GM12878 (cell line): ENCODE data around the gene IL1B. TPM values are rescaled to one million over a fixed set of nuclear protein-coding genes. Genes with fewer than 3 reads are reported as not detected.

Experiments used
- ATAC-seq: fragments of 200-7000 bp; cut with Tn5 transposase; 3 replicates; pipeline ENCODE4 v1.9.1; 2020; ENCODE audit warnings: mild to moderate bottlenecking, moderate library complexity
- BruUV-seq: library from RNA; stranded (reverse); fragments of 400-500 nt; replicated peaks from 2 replicates; lab custom pipeline; 2021; lab: Mats Ljungman, UMichigan
- CTCF ChIA-PET: fragments of 300-600 bp; sonication (Branson Sonifier 250); formaldehyde crosslinking; extraction: SDS; loops from one replicate; lab custom pipeline; 2021; ENCODE audit warnings: inconsistent platforms; lab: Yijun Ruan, JAX
- POLR2A ChIA-PET: fragments of 350-600 bp; formaldehyde crosslinking; extraction: SDS; loops from one replicate; lab custom pipeline; 2021; ENCODE audit warnings: inconsistent platforms; lab: Charles Lee
- RAD21 ChIA-PET: fragments of 300-600 bp; sonication (Branson Sonifier 250); formaldehyde crosslinking; loops from one replicate; lab custom pipeline; 2023; ENCODE audit warnings: antibody characterized with exemption; ENCODE audit not compliant: unreplicated experiment; lab: Charles Lee
- SMC1A ChIA-PET: fragments of 300-600 bp; sonication (Branson Sonifier 250); formaldehyde crosslinking; loops from one replicate; lab custom pipeline; 2023; ENCODE audit not compliant: unreplicated experiment, uncharacterized antibody; lab: Charles Lee
- DNase-seq: peaks from one replicate; pipeline ENCODE4 v3.0.0-alpha.2; 2011; ENCODE audit warnings: low read depth, low spot score
- FAIRE-seq: peaks from 3 replicates; lab custom pipeline; 2011; peaks lifted over from hg19 to GRCh38; lab: Jason Lieb, UNC
- H2AFZ ChIP-seq: 2 replicates; pipeline ENCODE4 v1.6.0; 2011; ENCODE audit warnings: low read depth, low read length, control low read depth; ENCODE audit not compliant: control insufficient read depth
- H3K27ac ChIP-seq: 2 replicates; pipeline ENCODE4 v1.5.1; 2011; ENCODE audit warnings: control low read depth; ENCODE audit not compliant: control insufficient read depth, insufficient read depth
- H3K27me3 ChIP-seq, 2 experiments: replicated peaks in 1 of 2; 2 replicates each; pipeline versions ENCODE4 v1.6.0 to v1.6.1; 2011; ENCODE audit warnings: low read length in 1 of 2; ENCODE audit not compliant: control insufficient read depth in 2 of 2, insufficient read depth in 2 of 2
- H3K36me3 ChIP-seq, 2 experiments: 2 replicates each; pipeline ENCODE4 v1.5.1; 2011; ENCODE audit warnings: low read length in 1 of 2; ENCODE audit not compliant: control insufficient read depth in 2 of 2, insufficient read depth in 2 of 2
- H3K4me1 ChIP-seq: 2 replicates; pipeline ENCODE4 v1.6.1; 2011; ENCODE audit warnings: mild to moderate bottlenecking, low read length, moderate library complexity, mixed read lengths; ENCODE audit not compliant: control insufficient read depth, insufficient read depth
- H3K4me2 ChIP-seq: 2 replicates; pipeline ENCODE4 v1.6.0; 2011; ENCODE audit warnings: control low read depth; ENCODE audit not compliant: control insufficient read depth, insufficient read depth
- H3K4me3 ChIP-seq: fragments of 200-600 bp; sonication (generic); 2 replicates; pipeline ENCODE4 v1.5.1; 2016
- H3K79me2 ChIP-seq: 2 replicates; pipeline ENCODE4 v1.6.0; 2011; ENCODE audit warnings: low read length; ENCODE audit not compliant: control insufficient read depth, insufficient read depth
- H3K9ac ChIP-seq: 2 replicates; pipeline ENCODE4 v1.8.0; 2011; ENCODE audit warnings: low read length, control low read depth, mixed read lengths; ENCODE audit not compliant: control insufficient read depth, insufficient read depth
- H3K9me3 ChIP-seq: replicated peaks from 3 replicates; pipeline ENCODE4 v1.5.1; 2011; ENCODE audit warnings: mild to moderate bottlenecking, low read length; ENCODE audit not compliant: control insufficient read depth, insufficient read depth
- H4K20me1 ChIP-seq: 2 replicates; pipeline ENCODE4 v1.6.0; 2011; ENCODE audit not compliant: control insufficient read depth, insufficient read depth
- NFYB ChIP-seq: IDR thresholded peaks from 2 replicates; pipeline ENCODE4 v1.6.1; 2011; ENCODE audit warnings: low read depth, mild to moderate bottlenecking, low read length, improper control_type of control experiment, moderate library complexity; ENCODE audit not compliant: insufficient read depth
- RBBP5 ChIP-seq: fragments of 200-600 bp; sonication (generic); conservative IDR thresholded peaks from 2 replicates; pipeline ENCODE4 v1.6.1; 2016
- RELA ChIP-seq: fragments of 450-650 bp; IDR thresholded peaks from 2 replicates; pipeline ENCODE4 v1.8.0; 2014; ENCODE audit warnings: borderline replicate concordance; ENCODE audit not compliant: partially characterized antibody
- SIX5 ChIP-seq: IDR thresholded peaks from 2 replicates; pipeline ENCODE4 v1.6.1; 2011; ENCODE audit warnings: mild to moderate bottlenecking, low read depth, low read length, moderate library complexity; ENCODE audit not compliant: severe bottlenecking
- SUPT20H ChIP-seq: IDR thresholded peaks from 2 replicates; pipeline ENCODE4 v1.6.1; 2011; ENCODE audit warnings: low read depth, mild to moderate bottlenecking, low read length, moderate library complexity, borderline replicate concordance; ENCODE audit not compliant: control insufficient read depth
- TCF3 ChIP-seq: IDR thresholded peaks from 2 replicates; pipeline ENCODE4 v1.6.1; 2012; ENCODE audit warnings: low read depth, mild to moderate bottlenecking, low read length, borderline replicate concordance; ENCODE audit not compliant: insufficient read depth
- YY1 ChIP-seq: IDR thresholded peaks from 2 replicates; pipeline ENCODE4 v1.6.1; 2011; ENCODE audit warnings: low read depth, mild to moderate bottlenecking, low read length
- WGBS: methylation state at CpG from one replicate; pipeline ENCODE4 v1.1.6; 2016; ENCODE audit warnings: low lambda C conversion rate; ENCODE audit not compliant: insufficient replicate concordance, insufficient coverage; ENCODE audit errors: missing lambda C conversion rate; 5-methylcytosine and 5-hydroxymethylcytosine counted together
- in situ Hi-C: fragments of 300-500 bp; cut with MboI; formaldehyde crosslinking; loops from 9 replicates; pipeline ENCODE4 v1.14.3; 2018; ENCODE audit warnings: mixed read lengths
- intact Hi-C: fragments of 100-400 bp; cut with micrococcal nuclease; formaldehyde crosslinking; loops from one replicate; pipeline ENCODE4 v1.14.2; 2022; ENCODE audit not compliant: unreplicated experiment
- polyA plus RNA-seq, 11 experiments: library from polyadenylated mRNA; depleted of rRNA in 4 of 11; unstranded in 6 of 11; stranded (reverse) in 5 of 11; fragments of >200 nt; fragmentation: Nextera tagmentation in 4 of 11; fragmentation: Illumina TruSeq in 1 of 11; extraction: Ambion mirVana in 4 of 11; extraction: Trizol in 1 of 11; gene quantifications; 1 replicate in 1 of 11; 2 replicates in 10 of 11; pipeline versions ENCODE4 v1.2.1 to v1.2.3, GENCODE V29; 2011 to 2016; ENCODE audit warnings: inconsistent platforms in 2 of 11, missing spikeins in 2 of 11, low read depth in 1 of 11
- total RNA-seq, 4 experiments: library from RNA; depleted of rRNA in 3 of 4; stranded (reverse); fragments of >200 nt in 3 of 4; fragmentation: Illumina TruSeq in 1 of 4; extraction: Trizol in 1 of 4; gene quantifications; 2 replicates each; pipeline versions ENCODE4 v1.2.1 to v1.2.3, GENCODE V29; 2013 to 2021
- TF ChIP-seq, protein P1 (sequence below): fragments of 450-650 bp; IDR thresholded peaks from 2 replicates; pipeline ENCODE4 v1.6.1; 2017; ENCODE audit warnings: mild to moderate bottlenecking, moderate library complexity

IL1B gene
- total and polyA plus RNA-seq, 10 of the 15 experiments (the other 5 are each of a cell fraction or from before 2014, with no cell fraction given) = 0.20 to 1.6 (median 0.84) TPM

DNA sequence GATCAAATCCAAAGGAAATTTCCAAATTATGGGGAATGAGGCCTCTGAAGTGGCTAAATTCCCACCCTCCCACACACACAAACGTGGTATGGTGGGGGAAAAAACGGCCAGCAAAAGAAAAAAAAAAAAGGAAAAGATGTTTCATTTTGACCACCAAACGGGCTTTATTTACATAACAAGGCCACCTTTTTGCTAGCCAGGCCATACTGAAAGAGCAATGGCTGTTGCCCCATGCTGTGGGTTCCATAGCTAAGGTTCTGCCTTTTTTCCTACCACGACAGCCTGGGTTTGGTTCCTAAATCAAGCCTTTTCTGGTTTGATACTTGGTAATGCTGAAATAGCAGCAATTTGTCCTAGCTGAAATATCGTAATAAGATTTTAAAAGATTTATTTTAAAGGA lies 14.0 kb upstream of the IL1B start:
- SMC1A ChIA-PET = interaction anchor here (0.6 to 1.3 kb wide), 6 partner anchors 35 to 110 kb away, joined by 3 to 4 read pairs (median 3); no protein-coding TSS in a partner anchor
- H3K9me3 ChIP-seq = no peaks in the 10 kb centered on the region
- no peak for DNase-seq
- RAD21 ChIA-PET = interaction anchor here (1.7 kb wide), 1 partner anchor 35 kb away, joined by 5 read pairs; no protein-coding TSS in a partner anchor
- POLR2A ChIA-PET = no interaction called here
- H3K79me2 ChIP-seq = no peaks in the 10 kb centered on the region
- no peak for ATAC-seq
- in situ Hi-C loops = no loop called here
- H2AFZ ChIP-seq = no peak overlapping the region
- intact Hi-C loops = no loop called here
- no peaks in the 10 kb centered on the region for H3K27me3 ChIP-seq
- no peak overlapping the region for H3K9ac ChIP-seq
- H3K4me1 ChIP-seq = no peaks in the 10 kb centered on the region; the same call in 1 of the 2 replicates
- no peak overlapping the region for H3K4me3 ChIP-seq
- H3K4me2 ChIP-seq = no peak overlapping the region
- WGBS = 48% methylated on average over 5 of the region's 5 CpGs
- H4K20me1 ChIP-seq = no peaks in the 10 kb centered on the region
- no TSS peak for BruUV-seq
- no peaks in the 10 kb centered on the region for H3K36me3 ChIP-seq
- CTCF ChIA-PET = interaction anchor here (1.0 to 1.5 kb wide), 2 partner anchors 29 to 91 kb away, joined by 3 to 4 read pairs; no protein-coding TSS in a partner anchor
- FAIRE-seq = no peak
- TF ChIP-seq NFYB (no peak), SIX5 (no peak), RBBP5 (no peak), TCF3 (no peak), YY1 (no peak), RELA (no peak), SUPT20H (no peak)
- TF ChIP-seq, protein P1, sequence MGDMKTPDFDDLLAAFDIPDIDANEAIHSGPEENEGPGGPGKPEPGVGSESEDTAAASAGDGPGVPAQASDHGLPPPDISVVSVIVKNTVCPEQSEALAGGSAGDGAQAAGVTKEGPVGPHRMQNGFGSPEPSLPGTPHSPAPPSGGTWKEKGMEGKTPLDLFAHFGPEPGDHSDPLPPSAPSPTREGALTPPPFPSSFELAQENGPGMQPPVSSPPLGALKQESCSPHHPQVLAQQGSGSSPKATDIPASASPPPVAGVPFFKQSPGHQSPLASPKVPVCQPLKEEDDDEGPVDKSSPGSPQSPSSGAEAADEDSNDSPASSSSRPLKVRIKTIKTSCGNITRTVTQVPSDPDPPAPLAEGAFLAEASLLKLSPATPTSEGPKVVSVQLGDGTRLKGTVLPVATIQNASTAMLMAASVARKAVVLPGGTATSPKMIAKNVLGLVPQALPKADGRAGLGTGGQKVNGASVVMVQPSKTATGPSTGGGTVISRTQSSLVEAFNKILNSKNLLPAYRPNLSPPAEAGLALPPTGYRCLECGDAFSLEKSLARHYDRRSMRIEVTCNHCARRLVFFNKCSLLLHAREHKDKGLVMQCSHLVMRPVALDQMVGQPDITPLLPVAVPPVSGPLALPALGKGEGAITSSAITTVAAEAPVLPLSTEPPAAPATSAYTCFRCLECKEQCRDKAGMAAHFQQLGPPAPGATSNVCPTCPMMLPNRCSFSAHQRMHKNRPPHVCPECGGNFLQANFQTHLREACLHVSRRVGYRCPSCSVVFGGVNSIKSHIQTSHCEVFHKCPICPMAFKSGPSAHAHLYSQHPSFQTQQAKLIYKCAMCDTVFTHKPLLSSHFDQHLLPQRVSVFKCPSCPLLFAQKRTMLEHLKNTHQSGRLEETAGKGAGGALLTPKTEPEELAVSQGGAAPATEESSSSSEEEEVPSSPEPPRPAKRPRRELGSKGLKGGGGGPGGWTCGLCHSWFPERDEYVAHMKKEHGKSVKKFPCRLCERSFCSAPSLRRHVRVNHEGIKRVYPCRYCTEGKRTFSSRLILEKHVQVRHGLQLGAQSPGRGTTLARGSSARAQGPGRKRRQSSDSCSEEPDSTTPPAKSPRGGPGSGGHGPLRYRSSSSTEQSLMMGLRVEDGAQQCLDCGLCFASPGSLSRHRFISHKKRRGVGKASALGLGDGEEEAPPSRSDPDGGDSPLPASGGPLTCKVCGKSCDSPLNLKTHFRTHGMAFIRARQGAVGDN = no peak
- H3K27ac ChIP-seq = no peak overlapping the region
